ENCODE data around the gene C5orf63.

- TF ChIP-seq CTCF (IDR thresholded peaks at IDR 0.05) (no peak), POLR2A (IDR thresholded peaks at IDR 0.05) (no peak)
Observed at GRCh38 chr5:127003798-127004495, 69.4 kb downstream of the C5orf63 start.
